GM19468 (cell line): ENCODE results near the gene TRAK1.

ENCODE experiments used
- ATAC-seq: cut with Tn5 transposase; IDR thresholded peaks from one replicate; pipeline ENCODE4 v1.9.1; 2021; ENCODE audit warnings: mild to moderate bottlenecking, moderate library complexity, moderate number of reproducible peaks; ENCODE audit not compliant: unreplicated experiment; ENCODE audit errors: extremely low read depth

Gene TRAK1

DNA sequence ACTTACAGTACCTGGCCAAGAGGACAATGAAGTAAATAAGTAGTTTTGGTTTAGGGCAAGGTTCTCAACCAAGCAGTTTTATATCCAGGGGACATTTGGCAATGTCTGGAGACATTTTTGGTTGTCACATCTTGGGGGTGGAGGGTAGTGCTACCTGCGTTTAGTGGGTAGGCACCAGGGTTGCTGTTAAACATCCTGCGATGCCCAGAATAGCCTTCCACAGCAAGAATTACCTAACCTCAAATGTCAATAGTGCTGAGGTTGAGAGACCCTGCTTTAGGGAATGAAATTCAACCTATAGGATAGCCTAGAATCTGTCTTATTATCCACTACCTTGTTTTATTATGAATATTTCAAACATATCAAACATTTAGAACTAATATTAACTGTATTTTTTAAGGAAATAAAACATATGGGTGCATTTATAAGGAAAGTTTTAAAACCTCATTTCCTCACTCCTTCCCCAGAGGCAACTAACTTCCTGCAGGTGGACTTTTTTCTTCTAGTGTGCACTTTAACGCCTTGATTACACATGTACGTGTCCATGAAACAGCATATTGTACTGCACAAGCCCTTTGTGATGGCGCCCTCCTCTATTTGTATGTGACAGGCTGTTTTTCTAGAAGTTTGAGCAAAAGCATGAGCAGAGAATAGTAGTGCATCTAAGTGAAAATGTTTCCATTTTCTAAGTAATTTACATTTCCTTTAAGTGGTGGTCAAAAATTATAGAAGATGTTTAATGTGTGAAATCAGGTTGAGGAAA, 57.1 kb downstream of the TRAK1 start:
- no peak for ATAC-seq

DNA sequence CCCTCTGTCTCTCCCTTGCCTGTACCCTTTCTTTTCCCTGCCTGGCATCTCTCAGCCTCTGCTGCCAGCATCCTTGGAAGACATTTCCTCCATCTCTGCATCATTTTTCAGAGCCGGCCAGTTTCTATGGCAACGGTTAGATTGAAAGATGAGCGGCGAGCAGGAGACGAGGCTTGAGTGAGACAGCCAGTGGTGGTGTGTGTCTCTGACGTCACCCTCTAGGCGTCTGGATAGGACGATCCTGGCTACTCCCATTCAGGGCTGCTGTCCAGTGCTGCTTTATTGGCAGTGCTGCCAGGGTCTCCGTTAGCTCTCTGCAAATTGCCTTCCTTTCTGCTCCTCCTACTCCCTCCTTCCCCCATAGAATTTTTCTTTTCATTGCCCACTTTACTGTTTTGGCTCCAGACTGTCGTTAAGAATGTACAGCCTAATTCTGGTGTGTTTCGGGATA, 57.9 kb downstream of the TRAK1 start:
- ATAC-seq = no peak

DNA sequence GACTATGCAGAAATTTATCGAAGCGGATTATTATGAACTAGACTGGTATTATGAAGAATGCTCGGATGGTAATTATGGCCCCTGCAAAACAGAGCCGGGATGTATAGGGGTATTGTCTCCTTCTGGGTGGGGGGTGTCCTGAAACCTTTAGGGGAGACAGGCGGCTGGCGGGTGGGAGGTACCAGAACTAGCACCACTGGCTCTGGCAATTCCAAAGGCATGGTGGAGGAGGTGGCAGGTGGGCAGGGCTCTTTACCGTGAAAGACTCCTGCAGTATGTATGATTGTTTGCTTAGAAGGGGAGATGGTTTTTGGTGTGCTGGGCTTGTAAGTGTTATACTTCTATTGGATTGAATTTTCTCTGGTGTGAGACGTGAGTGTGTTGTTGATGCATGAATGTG, 58.4 kb downstream of the TRAK1 start:
- ATAC-seq = no peak

- ATAC-seq = no peak
Measured at GRCh38 chr3:42149975-42150374, 58.8 kb downstream of the TRAK1 start.

GRCh38 chr3:42151596-42152168, 60.5 kb downstream of the TRAK1 start:
- no peak for ATAC-seq

- ATAC-seq = no peak
Measured at GRCh38 chr3:42152193-42152592, 61.0 kb downstream of the TRAK1 start.

GRCh38 chr3:42153039-42153438, 61.9 kb downstream of the TRAK1 start:
- ATAC-seq = no peak

DNA sequence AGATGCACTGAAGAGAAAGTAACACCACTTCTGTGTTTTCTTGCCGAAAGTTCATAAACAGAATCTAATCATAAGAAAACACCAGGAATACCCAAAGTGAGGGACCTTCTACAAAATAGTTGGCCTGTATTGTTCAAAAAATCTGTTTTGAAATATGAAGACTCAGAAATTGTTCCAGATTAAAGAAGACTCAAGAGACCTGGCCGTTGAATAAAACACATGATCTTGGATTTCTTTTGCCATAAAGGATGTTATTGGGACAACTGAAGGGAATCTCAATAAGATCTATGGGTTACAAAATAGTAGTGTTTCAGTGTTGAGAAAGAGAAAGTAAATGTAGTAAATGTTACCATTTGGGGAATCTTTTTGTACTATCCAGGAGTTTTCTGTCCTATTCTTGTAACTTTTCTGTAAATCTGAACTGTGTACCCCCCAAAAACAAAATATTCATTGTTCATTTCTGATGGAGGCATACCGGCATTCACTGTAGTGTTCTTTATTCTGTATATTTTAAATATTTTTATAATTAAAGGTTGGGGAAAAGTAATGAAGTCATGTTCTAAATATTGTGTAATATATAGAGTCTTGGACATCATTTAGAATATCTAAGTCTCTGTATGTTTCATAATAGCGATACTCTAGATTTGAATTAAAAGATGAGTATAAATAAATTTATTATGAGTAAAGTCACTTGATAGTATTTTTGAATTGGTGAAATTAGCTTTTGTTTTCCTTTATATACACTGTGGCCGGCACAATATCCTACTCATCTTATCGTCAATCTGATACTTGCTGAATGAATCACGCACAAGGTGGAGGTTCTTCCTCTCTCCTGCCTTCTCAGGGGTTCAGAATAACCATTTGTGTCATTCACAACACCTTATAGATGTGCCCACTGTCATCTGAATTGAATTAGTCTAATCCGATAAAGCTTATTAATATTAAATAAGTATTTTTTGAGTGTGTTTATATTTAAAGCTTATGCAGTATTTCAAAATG, 66.7 kb downstream of the TRAK1 start:
- ATAC-seq = no peak

DNA sequence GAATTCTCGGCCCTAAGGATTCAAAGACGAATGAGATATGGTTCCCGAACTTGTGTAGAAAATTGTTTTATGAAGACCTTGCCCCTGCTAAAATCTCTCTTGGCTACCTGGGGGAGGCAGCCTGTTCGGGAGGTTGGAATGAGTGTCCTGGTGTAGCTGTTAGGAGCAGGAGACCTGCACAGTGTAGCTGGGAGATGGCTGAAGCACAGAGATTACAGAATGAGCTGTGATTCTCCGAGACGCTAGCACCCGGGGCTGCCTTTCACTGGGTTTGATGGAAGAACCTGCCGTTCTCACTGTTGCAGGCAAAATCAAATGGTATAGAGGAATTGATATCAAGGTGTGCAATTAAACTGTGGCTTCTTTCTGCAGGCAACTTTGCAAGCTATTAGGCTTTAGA, 68.0 kb downstream of the TRAK1 start:
- no peak for ATAC-seq

DNA sequence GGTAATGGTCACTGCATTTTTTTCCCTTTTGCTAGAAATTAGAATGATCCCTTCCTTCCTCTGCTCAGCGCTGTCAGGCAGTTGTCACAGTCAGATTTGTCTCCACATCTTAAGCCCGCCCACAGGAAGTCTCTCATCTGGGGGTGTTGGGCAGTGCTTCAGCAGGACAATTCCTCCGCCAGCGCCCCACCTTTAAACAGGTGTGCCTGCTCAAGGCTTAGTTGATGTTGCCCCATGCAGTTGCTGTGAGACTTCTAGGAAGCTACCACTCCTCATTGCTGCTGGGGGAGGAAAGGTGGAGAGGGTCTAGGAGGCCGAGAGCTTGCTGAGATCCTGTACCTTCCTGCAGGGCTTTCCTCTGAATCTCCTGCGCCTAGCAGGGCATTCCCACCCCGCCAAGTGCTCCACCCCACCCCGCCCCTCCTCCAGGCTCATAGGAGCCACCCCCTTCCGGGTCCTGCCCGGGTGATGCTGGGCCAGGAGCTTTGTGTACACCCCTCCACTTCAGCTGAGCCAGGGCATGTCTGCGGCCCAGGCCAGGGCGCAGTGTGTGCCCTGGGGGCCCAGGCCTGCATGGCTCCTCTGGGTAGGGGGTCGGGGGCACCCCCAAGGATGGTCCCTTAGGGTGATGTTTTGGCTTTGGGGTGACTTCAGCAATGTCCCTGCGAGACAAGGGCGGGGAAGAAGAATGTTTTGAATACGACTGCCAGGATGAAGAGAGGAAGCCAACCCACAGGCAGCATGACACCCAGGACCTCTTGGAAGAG, 68.7 kb downstream of the TRAK1 start:
- no peak for ATAC-seq

- ATAC-seq = no peak
Measured at GRCh38 chr3:42161050-42161935, 70.1 kb downstream of the TRAK1 start.

GRCh38 chr3:42162462-42162861, 71.3 kb downstream of the TRAK1 start:
- no peak for ATAC-seq

GRCh38 chr3:42163622-42164244, 72.6 kb downstream of the TRAK1 start:
- no peak for ATAC-seq

DNA sequence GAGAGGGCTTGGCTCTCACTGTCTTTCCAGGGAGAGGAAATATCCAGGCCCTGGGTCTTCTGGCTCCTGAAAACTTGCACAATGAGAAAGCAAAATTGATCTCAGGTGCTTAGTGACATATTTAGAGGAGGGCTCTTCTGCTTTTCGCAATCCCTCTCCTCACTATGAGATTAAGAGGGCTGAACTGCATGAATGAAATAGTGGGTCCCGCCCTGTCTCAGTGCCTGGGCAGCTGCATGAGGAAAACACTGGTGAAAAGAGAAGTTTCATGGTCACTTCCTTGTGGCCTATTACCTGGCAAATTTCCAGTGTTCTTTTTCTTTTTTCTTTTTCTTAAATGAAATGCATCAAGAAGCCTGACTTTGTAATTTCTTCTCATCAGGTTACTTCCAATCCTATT, 73.5 kb downstream of the TRAK1 start:
- no peak for ATAC-seq

DNA sequence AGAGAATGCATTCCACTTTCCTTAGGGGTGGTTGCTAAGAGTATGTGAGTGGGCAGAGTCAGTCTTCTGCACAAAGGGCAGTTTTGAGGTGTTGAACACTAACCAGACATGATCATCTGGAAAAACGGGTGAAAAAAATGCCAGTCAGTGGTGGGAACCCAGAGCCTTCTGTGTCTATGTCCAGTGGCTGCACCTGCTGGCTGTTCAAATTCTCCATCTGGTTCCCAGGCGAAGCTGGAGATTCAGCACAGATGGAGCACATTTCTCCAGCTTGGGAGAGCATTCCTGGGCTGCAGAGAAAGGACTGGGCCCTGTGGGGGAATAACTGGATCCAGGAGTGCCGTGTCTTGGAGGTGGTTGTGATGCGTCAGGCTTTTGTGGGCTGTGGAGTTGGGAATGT, 74.1 kb downstream of the TRAK1 start:
- no peak for ATAC-seq

DNA sequence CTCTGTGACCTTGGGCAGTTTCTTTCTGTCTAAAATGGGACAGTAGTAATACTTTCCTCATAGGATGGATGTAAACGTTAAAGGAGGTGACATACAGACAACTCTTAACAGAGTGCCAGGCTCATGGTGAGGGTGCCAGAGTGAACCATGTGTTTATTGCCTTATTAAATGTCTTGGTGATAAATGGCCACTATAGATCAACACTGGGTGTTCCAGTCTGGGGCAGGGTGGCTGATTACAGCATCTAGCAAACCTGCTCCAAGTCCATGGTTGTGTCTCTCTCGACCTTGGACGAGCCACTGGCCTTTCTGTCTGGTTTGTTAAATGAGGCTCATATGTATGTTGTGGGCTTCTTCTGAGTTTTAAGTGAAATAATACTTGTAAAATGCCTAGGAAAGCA, 75.1 kb downstream of the TRAK1 start:
- no peak for ATAC-seq

GRCh38 chr3:42166662-42167300, 75.6 kb downstream of the TRAK1 start:
- ATAC-seq = no peak

GRCh38 chr3:42169579-42170120, 78.5 kb downstream of the TRAK1 start:
- no peak for ATAC-seq
